GM12873 (cell line): Measurements from ENCODE around the gene UGP2.

Source experiments
- CTCF ChIP-seq: IDR thresholded peaks from 2 replicates; pipeline ENCODE4 v1.5.1; 2012; ENCODE audit warnings: low read depth, mild to moderate bottlenecking, moderate library complexity, low read length, control low read depth; ENCODE audit not compliant: insufficient read depth; ENCODE audit errors: missing control alignments

Gene UGP2

GRCh38 chr2:63841254-63842022, at the start of gene UGP2:
TSS of gene UGP2 (plus strand) at chr2:63841896. CDS start at chr2:63842186, 290 bp downstream.
- peak; percentile 16 for TF ChIP-seq CTCF

- no peak for TF ChIP-seq CTCF
Measured at GRCh38 chr2:63792530-63792929, 49.2 kb upstream of the UGP2 start.

GRCh38 chr2:63796366-63796765, 45.3 kb upstream of the UGP2 start:
- TF ChIP-seq CTCF, result no peak

GRCh38 chr2:63796796-63797195, 44.9 kb upstream of the UGP2 start:
- no peak for TF ChIP-seq CTCF

- TF ChIP-seq CTCF, result no peak
Measured at GRCh38 chr2:63801455-63801854, 40.2 kb upstream of the UGP2 start.

- no peak for TF ChIP-seq CTCF
Measured at GRCh38 chr2:63805412-63805811, 36.3 kb upstream of the UGP2 start.

GRCh38 chr2:63811063-63811462, 30.6 kb upstream of the UGP2 start:
- no peak for TF ChIP-seq CTCF

GRCh38 chr2:63814114-63814513, 27.6 kb upstream of the UGP2 start:
- no peak for TF ChIP-seq CTCF
